Suprapubic skin (tissue), 4 donors: Measurements from ENCODE around the gene DTX3L.

ENCODE experiments used
- EP300 ChIP-seq: sonication (generic); formaldehyde crosslinking; IDR thresholded peaks from one replicate; pipeline ENCODE4 v1.6.1; 2017; ENCODE audit warnings: antibody characterized with exemption
- POLR2A ChIP-seq, 2 donors: fragments of 450-650 bp; IDR thresholded peaks; one replicate each; pipeline ENCODE4 v1.6.1; 2017; ENCODE audit warnings: antibody characterized with exemption in 2 of 2, mild to moderate bottlenecking in 2 of 2, moderate library complexity in 2 of 2
- POLR2AphosphoS5 ChIP-seq, 3 donors: sonication (generic); formaldehyde crosslinking; IDR thresholded peaks; one replicate each; pipeline ENCODE4 v1.6.1; 2017; ENCODE audit warnings: antibody characterized with exemption in 3 of 3
- TF ChIP-seq, protein P1 (sequence below), 2 donors: fragments of 200-600 bp in 1 of 2; fragments of 450-650 bp in 1 of 2; sonication (generic) in 1 of 2; IDR thresholded peaks; one replicate each; pipeline ENCODE4 v1.5.1; 2016 to 2019; ENCODE audit warnings: antibody characterized with exemption in 2 of 2, mild to moderate bottlenecking in 1 of 2, moderate library complexity in 1 of 2

DNA sequence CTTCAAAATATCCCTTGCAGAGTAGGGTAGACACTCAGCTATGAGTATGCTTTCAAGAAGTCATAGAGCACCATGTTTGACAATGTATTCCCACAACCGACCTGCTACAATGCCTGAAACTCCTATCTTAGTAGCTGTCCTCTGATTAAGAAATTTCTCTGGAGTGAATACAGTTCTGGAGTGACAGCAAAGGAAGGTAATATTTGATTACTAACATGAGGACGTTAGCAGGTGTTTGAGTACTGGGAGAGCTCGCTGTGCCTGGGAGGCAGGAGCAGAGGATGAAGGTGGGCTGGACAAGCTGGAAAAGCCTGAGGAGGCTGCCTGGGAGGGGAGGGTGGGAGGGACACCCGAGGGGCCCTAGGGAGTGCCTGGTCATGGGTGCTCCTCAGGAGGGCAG is 56.3 kb downstream of the DTX3L start:
- TF ChIP-seq, protein P1, sequence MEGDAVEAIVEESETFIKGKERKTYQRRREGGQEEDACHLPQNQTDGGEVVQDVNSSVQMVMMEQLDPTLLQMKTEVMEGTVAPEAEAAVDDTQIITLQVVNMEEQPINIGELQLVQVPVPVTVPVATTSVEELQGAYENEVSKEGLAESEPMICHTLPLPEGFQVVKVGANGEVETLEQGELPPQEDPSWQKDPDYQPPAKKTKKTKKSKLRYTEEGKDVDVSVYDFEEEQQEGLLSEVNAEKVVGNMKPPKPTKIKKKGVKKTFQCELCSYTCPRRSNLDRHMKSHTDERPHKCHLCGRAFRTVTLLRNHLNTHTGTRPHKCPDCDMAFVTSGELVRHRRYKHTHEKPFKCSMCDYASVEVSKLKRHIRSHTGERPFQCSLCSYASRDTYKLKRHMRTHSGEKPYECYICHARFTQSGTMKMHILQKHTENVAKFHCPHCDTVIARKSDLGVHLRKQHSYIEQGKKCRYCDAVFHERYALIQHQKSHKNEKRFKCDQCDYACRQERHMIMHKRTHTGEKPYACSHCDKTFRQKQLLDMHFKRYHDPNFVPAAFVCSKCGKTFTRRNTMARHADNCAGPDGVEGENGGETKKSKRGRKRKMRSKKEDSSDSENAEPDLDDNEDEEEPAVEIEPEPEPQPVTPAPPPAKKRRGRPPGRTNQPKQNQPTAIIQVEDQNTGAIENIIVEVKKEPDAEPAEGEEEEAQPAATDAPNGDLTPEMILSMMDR (IDR thresholded peaks at IDR 0.05): no peak
- TF ChIP-seq POLR2A (IDR thresholded peaks at IDR 0.05): no peak
- TF ChIP-seq POLR2AphosphoS5 (IDR thresholded peaks at IDR 0.05): no peak
- TF ChIP-seq EP300: no peak
